Thyroid gland (tissue), 4 donors: ENCODE results near the gene BUB1B. TPM values are rescaled to one million over a fixed set of nuclear protein-coding genes. Genes with fewer than 3 reads are reported as not detected.

Experiments used
- DNase-seq, 2 donors: peaks; one replicate each; pipeline ENCODE4 v3.0.0-alpha.2; 2019
- H3K27ac ChIP-seq, 3 donors: fragments of 200-600 bp; sonication (generic); 1 replicate in 2 of 3; 2 replicates in 1 of 3; pipeline ENCODE4 v1.5.1; 2016 to 2019; ENCODE audit warnings: mild to moderate bottlenecking in 1 of 3, moderate library complexity in 1 of 3
- H3K27me3 ChIP-seq: fragments of 200-600 bp; sonication (generic); one replicate; pipeline ENCODE4 v1.5.1; 2019
- H3K36me3 ChIP-seq, 2 donors: fragments of 200-600 bp; sonication (generic); one replicate each; pipeline ENCODE4 v1.5.1; 2016 to 2019
- H3K4me1 ChIP-seq, 2 donors: fragments of 200-600 bp; sonication (generic); one replicate each; pipeline ENCODE4 v1.5.1; 2017 to 2019
- H3K4me3 ChIP-seq, 3 donors: fragments of 200-600 bp; sonication (generic); replicated peaks in 1 of 3; 1 replicate in 2 of 3; 2 replicates in 1 of 3; pipeline ENCODE4 v1.5.1; 2016; ENCODE audit warnings: mild to moderate bottlenecking in 1 of 3
- H3K9me3 ChIP-seq: fragments of 200-600 bp; sonication (generic); one replicate; pipeline ENCODE4 v1.5.1; 2017
- POLR2A ChIP-seq, 2 donors: fragments of 450-650 bp; IDR thresholded peaks; one replicate each; pipeline ENCODE4 v1.6.1; 2017; ENCODE audit warnings: antibody characterized with exemption in 2 of 2, mild to moderate bottlenecking in 2 of 2, moderate library complexity in 1 of 2
- WGBS, 2 donors: methylation state at CpG; one replicate each; pipeline ENCODE4 v1.1.5; 2017; 5-methylcytosine and 5-hydroxymethylcytosine counted together
- intact Hi-C: fragments of 100-400 bp; cut with DNase I; formaldehyde crosslinking; loops from one replicate; pipeline ENCODE4 v1.15.1; 2023
- total RNA-seq, 4 donors: library from RNA; depleted of rRNA; stranded (reverse); fragments of >200 nt; gene quantifications; one replicate each; pipeline ENCODE4 v1.2.3, GENCODE V29; 2016
- TF ChIP-seq, protein P1 (sequence below), 6 experiments: fragments of 200-600 bp in 3 of 6; fragments of 450-650 bp in 3 of 6; sonication (generic) in 3 of 6; IDR thresholded peaks; one replicate each; pipeline ENCODE4 v1.5.1; 2016 to 2019; ENCODE audit warnings: antibody characterized with exemption in 6 of 6, mild to moderate bottlenecking in 2 of 6, inconsistent platforms in 1 of 6, moderate library complexity in 1 of 6

Gene BUB1B
- total RNA-seq, 4 donors from 2014 or later: 0.20 to 3.7 (median 1.4) TPM

DNA sequence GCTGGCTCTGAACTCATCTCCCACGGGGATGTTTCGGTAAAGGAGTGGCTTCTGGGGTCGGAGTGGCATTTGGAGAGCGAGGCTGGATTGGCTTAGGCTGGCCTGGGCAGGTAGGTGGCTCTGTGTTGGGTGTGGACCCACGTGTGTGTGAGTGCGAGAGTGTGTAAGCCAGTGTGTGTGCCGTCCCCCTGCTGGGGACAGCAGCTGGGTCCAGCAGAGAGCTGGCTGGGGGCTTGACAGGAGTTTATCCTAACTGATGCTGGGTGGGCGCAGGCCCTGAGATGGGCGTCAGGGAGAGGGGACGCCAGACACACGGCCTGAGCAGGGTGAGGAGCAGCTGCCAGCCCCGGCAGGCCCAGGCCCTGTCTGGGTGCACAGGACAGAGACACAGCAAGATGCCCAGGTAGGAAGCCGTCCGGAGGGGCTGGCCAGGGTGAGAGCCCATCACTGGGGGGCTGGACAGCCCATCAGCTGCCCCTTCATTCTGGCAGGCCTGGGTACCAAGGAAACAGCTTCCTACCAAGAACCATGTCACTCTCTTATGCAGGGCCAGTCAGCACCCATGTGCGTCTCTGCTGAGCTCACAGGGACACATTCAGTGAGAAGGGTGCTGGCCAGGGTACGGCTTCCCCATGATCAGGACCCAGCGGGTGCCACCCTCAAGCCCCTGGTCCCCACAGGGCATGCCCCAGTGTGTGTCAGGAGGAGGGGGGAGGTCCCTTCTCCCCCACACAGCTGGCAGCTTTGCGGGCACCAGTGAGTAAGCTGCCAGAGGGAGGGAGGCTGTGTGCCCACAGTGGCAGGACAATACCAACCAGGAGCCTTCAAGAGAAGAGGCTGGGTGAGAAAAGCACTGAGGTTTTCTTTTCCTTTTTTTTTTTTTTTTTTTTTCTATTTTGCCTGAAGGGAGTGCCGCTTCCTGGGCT, 79.1 kb downstream of the BUB1B start:
- Histone ChIP-seq H3K36me3 (no peaks in the 10 kb centered on the region), H3K9me3 (no peaks in the 10 kb centered on the region), H3K27ac (peak overlapping the region; percentile 28 to 83 (median 67)), H3K4me3 (no peak overlapping the region), H3K27me3 (no peaks in the 10 kb centered on the region), H3K4me1 (peaks cover 23 to 27% of the 10 kb centered on the region in 2 donors)
- peak; percentile 44 to 53 for DNase-seq
- TF ChIP-seq, protein P1, sequence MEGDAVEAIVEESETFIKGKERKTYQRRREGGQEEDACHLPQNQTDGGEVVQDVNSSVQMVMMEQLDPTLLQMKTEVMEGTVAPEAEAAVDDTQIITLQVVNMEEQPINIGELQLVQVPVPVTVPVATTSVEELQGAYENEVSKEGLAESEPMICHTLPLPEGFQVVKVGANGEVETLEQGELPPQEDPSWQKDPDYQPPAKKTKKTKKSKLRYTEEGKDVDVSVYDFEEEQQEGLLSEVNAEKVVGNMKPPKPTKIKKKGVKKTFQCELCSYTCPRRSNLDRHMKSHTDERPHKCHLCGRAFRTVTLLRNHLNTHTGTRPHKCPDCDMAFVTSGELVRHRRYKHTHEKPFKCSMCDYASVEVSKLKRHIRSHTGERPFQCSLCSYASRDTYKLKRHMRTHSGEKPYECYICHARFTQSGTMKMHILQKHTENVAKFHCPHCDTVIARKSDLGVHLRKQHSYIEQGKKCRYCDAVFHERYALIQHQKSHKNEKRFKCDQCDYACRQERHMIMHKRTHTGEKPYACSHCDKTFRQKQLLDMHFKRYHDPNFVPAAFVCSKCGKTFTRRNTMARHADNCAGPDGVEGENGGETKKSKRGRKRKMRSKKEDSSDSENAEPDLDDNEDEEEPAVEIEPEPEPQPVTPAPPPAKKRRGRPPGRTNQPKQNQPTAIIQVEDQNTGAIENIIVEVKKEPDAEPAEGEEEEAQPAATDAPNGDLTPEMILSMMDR (IDR thresholded peaks at IDR 0.05): no peak
- TF ChIP-seq POLR2A (IDR thresholded peaks at IDR 0.05): no peak
- WGBS, 2 donors: 80% methylated on average over 13 to 14 of the region's 19 CpGs
- intact Hi-C loops: no loop called here

DNA sequence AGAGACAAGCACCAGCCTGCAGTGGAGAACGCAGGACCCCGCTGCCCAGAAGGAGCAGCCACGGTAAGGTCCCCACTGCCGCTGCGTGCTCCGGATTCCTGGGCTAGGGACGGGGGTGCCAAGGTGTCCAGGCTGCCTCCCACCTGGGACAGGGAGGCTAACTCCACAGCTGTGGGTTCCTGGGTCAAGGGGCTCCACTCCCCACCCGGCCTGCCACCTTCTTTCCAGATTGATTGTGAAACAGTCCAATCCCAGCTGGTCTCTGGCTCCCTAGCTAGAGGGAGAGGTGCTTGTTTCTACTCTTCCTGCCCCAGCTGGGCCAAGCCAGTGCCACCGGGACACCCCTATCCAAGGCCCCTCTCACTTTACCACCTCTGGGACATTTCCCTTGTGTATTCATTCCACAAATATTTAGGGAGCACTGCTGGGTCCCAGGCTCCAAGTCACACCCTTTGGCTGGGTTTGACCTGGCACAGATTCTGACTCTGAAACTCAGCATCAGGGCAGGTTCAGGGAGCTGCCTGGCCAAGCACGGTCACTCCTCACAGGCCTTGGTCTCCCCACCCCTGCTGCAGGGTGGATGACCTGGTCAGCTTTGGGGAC, 79.9 kb downstream of the BUB1B start:
- H3K4me1 ChIP-seq: peaks cover 23 to 33% of the 10 kb centered on the region in 2 donors
- H3K9me3 ChIP-seq: no peaks in the 10 kb centered on the region
- no peak for DNase-seq
- no peak overlapping the region for H3K4me3 ChIP-seq
- TF ChIP-seq, protein P1 (IDR thresholded peaks at IDR 0.05): no peak
- no peak for TF ChIP-seq POLR2A (IDR thresholded peaks at IDR 0.05)
- peak overlapping the region in 2 of 3 donors; percentile 26 to 46 for H3K27ac ChIP-seq
- no peaks in the 10 kb centered on the region for H3K27me3 ChIP-seq
- H3K36me3 ChIP-seq: no peaks in the 10 kb centered on the region
- intact Hi-C loops: no loop called here
- WGBS, 2 donors: 86 to 87% methylated on average over 9 to 10 of the region's 10 CpGs

DNA sequence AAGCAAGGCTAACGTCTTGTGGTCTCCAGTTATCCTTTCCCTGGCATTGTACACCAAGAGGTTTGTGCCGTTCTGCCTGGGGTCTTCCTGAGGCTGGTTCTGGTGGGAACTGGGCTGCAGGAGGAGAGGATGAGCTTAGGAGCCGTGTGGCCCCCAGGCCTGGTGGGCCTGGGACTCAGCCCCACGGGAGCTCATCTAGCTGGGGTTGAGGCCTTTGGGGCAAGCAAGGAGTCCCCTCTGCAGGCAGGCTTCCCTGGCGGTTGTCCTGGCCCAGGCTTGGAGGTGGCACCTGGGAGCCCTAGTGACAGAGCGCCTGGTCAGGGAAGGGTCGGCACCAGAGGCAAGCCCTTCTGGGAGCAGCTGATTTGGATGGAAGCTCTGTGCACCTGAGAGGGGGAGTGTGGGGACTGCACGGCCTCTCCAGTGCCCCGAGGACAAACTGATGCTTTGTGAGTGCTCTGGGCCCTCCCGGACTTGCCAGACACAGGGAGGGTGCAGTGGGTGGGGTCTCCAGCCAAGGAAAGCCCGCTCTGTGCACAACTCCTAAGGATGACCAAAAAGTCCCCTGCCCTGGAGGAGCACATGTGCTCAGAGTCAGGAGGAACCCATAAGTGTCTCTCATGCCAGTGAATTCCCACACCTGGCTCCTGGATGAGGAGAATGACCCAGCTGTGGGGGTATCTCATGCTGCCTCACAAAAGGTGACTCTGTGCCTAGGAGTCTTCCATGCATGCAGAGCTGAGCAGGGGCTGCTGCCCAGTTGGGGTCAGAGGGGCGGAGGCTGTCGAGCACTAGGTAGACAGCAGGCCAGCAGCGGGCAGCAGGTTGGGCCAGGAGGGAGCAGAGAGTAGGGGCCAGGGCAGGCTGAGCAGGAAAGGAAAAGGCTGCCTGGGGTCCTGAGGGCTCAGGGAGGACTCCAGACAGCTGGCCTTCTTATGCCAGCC, 80.7 kb downstream of the BUB1B start:
- Histone ChIP-seq H3K27ac (no peak overlapping the region), H3K36me3 (no peaks in the 10 kb centered on the region), H3K9me3 (no peaks in the 10 kb centered on the region), H3K4me3 (no peak overlapping the region), H3K4me1 (peaks cover 23 to 33% of the 10 kb centered on the region in 2 donors), H3K27me3 (no peaks in the 10 kb centered on the region)
- TF ChIP-seq, protein P1 (IDR thresholded peaks at IDR 0.05): no peak
- no peak for TF ChIP-seq POLR2A (IDR thresholded peaks at IDR 0.05)
- no peak for DNase-seq
- intact Hi-C loops: no loop called here
- 87% methylated on average over 9 to 12 of the region's 14 CpGs for WGBS, 2 donors

DNA sequence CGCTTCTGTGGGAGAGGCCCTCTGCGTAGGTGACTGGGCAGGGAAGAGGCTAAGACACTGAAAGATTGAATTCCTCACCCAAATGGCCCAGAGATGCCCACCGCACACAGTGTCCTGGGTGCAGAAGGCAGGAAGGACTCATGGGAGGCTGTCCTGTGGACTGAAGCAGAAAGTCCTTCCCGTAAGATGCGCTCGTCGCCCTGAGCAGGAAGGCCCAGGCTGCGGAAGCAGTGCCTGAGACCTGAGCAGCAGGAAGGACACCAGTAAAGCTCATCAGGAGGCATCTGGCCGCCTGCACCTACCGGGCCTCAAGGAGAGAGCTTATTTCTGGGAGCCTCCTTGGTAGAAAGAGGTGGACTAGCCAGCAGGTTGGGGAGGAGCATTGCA, 81.3 kb downstream of the BUB1B start:
- Histone ChIP-seq H3K36me3 (no peaks in the 10 kb centered on the region), H3K4me3 (no peak overlapping the region), H3K4me1 (peaks cover 23 to 33% of the 10 kb centered on the region in 2 donors), H3K9me3 (no peaks in the 10 kb centered on the region), H3K27ac (no peak overlapping the region), H3K27me3 (no peaks in the 10 kb centered on the region)
- intact Hi-C loops: no loop called here
- 88 to 95% methylated on average over 6 of the region's 10 CpGs for WGBS, 2 donors
- TF ChIP-seq POLR2A (IDR thresholded peaks at IDR 0.05): no peak
- TF ChIP-seq, protein P1 (IDR thresholded peaks at IDR 0.05): no peak
- DNase-seq: no peak
